Hematopoietic multipotent progenitor cell treated with erythropoietin and hydrocortisone succinate and interleukin-3 and kit ligand, for 15 days (in vitro differentiated cells): ENCODE measurements around the gene RBM6.
"Not testable (repeated sequence)": the region's sequence is repeated elsewhere in the genome, so short reads cannot be mapped to it uniquely, and the experiment has no call there.

ENCODE experiments used
- DNase-seq: peaks from one replicate; pipeline ENCODE4 v3.0.0-alpha.2; 2015; ENCODE audit warnings: low spot score

Gene RBM6

GRCh38 chr3:49976942-49977341 is 37.0 kb downstream of the RBM6 start:
- DNase-seq: no peak

GRCh38 chr3:49984394-49984793 is 44.4 kb downstream of the RBM6 start:
- no peak for DNase-seq

GRCh38 chr3:49992326-49992725 is 52.4 kb downstream of the RBM6 start:
- DNase-seq: no peak

- no peak for DNase-seq
Measured at GRCh38 chr3:49994476-49994875, 54.5 kb downstream of the RBM6 start.

GRCh38 chr3:49996016-49996415 is 56.1 kb downstream of the RBM6 start:
- DNase-seq: no peak

- DNase-seq: no peak
Measured at GRCh38 chr3:49997862-49998261, 57.9 kb downstream of the RBM6 start.

- DNase-seq: no peak
Measured at GRCh38 chr3:49998326-49998725, 58.4 kb downstream of the RBM6 start.

- DNase-seq: no peak
Measured at GRCh38 chr3:50001511-50001910, 61.6 kb downstream of the RBM6 start.

- no peak for DNase-seq
Measured at GRCh38 chr3:50003216-50003615, 63.3 kb downstream of the RBM6 start.

GRCh38 chr3:50003824-50004223 is 63.9 kb downstream of the RBM6 start:
- no peak for DNase-seq

- no peak for DNase-seq
Measured at GRCh38 chr3:50008931-50009330, 69.0 kb downstream of the RBM6 start.

- no peak for DNase-seq
Measured at GRCh38 chr3:50010959-50011358, 71.0 kb downstream of the RBM6 start.

GRCh38 chr3:50015918-50016317 is 76.0 kb downstream of the RBM6 start:
- DNase-seq: no peak

GRCh38 chr3:50028346-50028745 is 88.4 kb downstream of the RBM6 start:
- no peak for DNase-seq

GRCh38 chr3:50031201-50031600 is 91.3 kb downstream of the RBM6 start:
- not testable (repeated sequence) for DNase-seq

GRCh38 chr3:50044976-50045375 is 105.0 kb downstream of the RBM6 start:
- no peak for DNase-seq

GRCh38 chr3:50047426-50047825 is 107.5 kb downstream of the RBM6 start:
- DNase-seq: no peak

GRCh38 chr3:50050361-50050760 is 110.4 kb downstream of the RBM6 start:
- DNase-seq: no peak

- DNase-seq: no peak
Measured at GRCh38 chr3:50057756-50058155, 117.8 kb downstream of the RBM6 start.

GRCh38 chr3:50068134-50068533 is 128.2 kb downstream of the RBM6 start:
- no peak for DNase-seq

- no peak for DNase-seq
Measured at GRCh38 chr3:50078091-50078490, 138.1 kb downstream of the RBM6 start.

- DNase-seq: no peak
Measured at GRCh38 chr3:50078622-50079021, 138.7 kb downstream of the RBM6 start.

GRCh38 chr3:50084951-50085350 is 145.0 kb downstream of the RBM6 start:
- DNase-seq: not testable (repeated sequence)

- peak; percentile 91 for DNase-seq
Measured at GRCh38 chr3:50088725-50089608, 149.0 kb downstream of the RBM6 start, which contains the start of gene RBM5. Gene RBM5 (plus strand): TSS chr3:50088919. CDS start chr3:50090435, 1,516 bp downstream.
